Thyroid gland (tissue), 4 donors: ENCODE data around the gene LYRM9.

Experiments
- POLR2A ChIP-seq, 2 donors: fragments of 450-650 bp; IDR thresholded peaks; one replicate each; pipeline ENCODE4 v1.6.1; 2017; ENCODE audit warnings: antibody characterized with exemption in 2 of 2, mild to moderate bottlenecking in 2 of 2, moderate library complexity in 1 of 2
- TF ChIP-seq, protein P1 (sequence below), 6 experiments: fragments of 200-600 bp in 3 of 6; fragments of 450-650 bp in 3 of 6; sonication (generic) in 3 of 6; IDR thresholded peaks; one replicate each; pipeline ENCODE4 v1.5.1; 2016 to 2019; ENCODE audit warnings: antibody characterized with exemption in 6 of 6, mild to moderate bottlenecking in 2 of 6, inconsistent platforms in 1 of 6, moderate library complexity in 1 of 6

DNA sequence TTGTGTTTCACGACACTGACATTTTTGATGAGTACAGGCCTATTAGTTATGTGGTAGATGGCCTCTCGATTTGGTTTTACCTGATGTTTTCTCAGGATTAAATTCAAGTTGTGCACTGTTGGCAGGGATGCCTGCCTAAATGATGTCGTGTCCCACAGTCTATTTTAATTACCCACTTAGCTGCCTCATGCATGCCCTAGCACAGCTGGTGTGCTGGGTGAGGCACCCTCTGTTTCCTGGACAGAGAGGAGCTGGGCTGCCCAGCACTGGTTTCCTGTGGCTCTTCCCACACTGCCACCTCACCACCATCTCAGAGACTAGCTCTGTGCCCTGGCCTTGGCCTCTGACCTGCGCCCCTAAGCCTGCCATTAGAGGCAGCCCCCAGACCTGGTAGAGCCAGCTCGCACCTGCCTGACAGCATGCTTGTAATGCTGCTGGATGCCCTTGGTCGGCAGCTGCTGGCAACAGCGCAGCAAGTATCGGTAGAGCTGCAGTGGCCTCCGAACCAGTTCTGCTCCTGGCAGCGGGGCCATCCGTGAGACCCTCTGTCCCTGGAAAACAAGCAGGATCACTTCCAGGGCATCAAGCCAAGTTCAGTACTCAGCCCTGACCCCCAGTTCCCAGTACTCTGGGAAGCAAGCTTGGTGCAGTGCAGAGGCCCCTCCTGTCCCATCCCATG, 10.9 kb downstream of the LYRM9 start:
- TF ChIP-seq, protein P1, sequence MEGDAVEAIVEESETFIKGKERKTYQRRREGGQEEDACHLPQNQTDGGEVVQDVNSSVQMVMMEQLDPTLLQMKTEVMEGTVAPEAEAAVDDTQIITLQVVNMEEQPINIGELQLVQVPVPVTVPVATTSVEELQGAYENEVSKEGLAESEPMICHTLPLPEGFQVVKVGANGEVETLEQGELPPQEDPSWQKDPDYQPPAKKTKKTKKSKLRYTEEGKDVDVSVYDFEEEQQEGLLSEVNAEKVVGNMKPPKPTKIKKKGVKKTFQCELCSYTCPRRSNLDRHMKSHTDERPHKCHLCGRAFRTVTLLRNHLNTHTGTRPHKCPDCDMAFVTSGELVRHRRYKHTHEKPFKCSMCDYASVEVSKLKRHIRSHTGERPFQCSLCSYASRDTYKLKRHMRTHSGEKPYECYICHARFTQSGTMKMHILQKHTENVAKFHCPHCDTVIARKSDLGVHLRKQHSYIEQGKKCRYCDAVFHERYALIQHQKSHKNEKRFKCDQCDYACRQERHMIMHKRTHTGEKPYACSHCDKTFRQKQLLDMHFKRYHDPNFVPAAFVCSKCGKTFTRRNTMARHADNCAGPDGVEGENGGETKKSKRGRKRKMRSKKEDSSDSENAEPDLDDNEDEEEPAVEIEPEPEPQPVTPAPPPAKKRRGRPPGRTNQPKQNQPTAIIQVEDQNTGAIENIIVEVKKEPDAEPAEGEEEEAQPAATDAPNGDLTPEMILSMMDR (IDR thresholded peaks at IDR 0.05): no peak
- no peak for TF ChIP-seq POLR2A (IDR thresholded peaks at IDR 0.05)
